GM19025 (cell line): ENCODE measurements around the gene KANSL1.
"Not testable (repeated sequence)": the region's sequence is repeated elsewhere in the genome, so short reads cannot be mapped to it uniquely, and the experiment has no call there.

ENCODE experiments used
- ATAC-seq: cut with Tn5 transposase; IDR thresholded peaks from one replicate; pipeline ENCODE4 v1.9.1; 2021; ENCODE audit warnings: mild to moderate bottlenecking, low read depth, moderate library complexity; ENCODE audit not compliant: unreplicated experiment

KANSL1 gene

DNA sequence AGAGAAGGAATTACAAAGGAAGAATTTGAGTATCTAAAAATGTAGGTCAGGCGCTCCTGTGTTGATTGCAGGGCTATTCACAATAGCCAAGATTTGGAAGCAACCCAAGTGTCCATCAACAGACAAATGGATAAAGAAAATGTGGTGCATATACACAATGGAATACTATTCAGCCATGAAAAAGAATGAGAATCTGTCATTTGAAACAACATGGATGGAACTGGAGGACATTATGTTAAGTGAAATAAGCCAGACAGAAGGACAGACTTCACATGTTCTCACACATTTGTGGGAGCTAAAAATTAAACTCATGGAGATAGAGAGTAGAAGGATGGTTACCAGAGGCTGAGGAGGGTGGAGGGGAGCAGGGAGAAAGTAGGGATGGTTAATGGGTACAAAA lies 187.1 kb downstream of the KANSL1 start:
- not testable (repeated sequence) for ATAC-seq

DNA sequence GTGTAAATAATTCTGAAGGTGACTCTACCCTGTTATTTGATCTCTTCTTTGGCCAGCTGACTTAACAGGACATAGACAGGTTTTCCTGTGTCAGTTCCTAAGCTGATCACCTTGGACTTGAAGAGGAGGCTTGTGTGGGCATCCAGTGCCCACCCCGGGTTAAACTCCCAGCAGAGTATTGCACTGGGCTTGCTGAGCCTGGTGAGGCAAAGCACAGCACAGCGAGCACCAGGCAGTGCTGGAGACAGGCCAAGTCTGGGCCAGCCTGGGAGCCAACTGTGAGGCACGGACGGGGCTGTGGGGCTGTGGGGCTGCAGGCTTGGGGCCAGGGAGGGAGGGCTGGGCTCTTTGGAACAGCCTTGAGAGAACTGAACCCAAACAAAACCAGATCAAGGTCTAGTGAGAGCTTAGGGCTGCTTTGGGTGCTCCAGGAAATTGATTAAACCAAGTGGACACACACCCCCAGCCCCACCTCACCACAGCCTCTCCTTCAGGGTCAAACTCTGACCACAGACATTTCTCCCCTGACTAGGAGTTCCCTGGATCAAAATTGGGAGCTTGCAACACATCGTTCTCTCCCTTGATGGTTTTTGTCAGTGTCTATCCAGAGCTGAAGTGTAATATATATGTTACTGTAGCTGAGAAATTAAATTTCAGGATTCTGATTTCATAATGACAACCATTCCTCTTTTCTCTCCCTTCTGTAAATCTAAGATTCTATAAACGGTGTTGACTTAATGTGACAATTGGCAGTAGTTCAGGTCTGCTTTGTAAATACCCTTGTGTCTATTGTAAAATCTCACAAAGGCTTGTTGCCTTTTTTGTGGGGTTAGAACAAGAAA lies 189.1 kb downstream of the KANSL1 start:
- no peak for ATAC-seq

DNA sequence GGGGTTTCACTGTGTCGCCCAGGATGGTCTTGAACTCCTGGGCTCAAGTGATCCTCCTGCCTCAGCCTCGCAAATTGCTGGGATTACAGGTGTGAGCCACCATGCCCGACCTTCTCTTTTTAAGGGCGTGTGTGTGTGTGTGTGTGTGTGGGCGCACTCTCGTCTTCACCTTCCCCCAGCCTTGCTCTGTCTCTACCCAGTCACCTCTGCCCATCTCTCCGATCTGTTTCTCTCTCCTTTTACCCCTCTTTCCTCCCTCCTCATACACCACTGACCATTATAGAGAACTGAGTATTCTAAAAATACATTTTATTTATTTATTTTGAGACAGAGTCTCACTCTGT lies 190.3 kb downstream of the KANSL1 start:
- no peak for ATAC-seq

DNA sequence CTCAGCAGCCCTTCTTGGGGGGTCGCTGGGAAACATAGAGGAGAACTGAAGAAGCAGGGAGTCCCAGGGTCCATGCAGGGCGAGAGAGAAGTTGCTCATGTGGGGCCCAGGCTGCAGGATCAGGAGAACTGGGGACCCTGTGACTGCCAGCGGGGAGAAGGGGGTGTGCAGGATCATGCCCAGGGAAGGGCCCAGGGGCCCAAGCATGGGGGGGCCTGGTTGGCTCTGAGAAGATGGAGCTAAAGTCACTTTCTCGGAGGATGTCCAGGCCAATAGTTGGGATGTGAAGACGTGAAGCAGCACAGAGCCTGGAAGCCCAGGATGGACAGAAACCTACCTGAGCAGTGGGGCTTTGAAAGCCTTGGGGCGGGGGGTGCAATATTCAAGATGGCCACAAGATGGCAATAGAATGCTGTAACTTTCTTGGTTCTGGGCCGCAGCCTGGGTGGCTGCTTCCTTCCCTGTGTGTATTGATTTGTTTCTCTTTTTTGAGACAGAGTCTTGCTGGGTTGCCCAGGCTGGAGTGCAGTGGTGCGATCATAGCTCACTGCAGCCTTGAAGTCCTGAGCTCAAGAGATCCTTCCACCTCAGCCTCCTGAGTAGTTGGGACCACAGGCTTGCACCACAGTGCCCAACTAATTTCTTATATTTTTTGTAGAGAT lies 190.8 kb downstream of the KANSL1 start:
- peak; percentile 53 for ATAC-seq

DNA sequence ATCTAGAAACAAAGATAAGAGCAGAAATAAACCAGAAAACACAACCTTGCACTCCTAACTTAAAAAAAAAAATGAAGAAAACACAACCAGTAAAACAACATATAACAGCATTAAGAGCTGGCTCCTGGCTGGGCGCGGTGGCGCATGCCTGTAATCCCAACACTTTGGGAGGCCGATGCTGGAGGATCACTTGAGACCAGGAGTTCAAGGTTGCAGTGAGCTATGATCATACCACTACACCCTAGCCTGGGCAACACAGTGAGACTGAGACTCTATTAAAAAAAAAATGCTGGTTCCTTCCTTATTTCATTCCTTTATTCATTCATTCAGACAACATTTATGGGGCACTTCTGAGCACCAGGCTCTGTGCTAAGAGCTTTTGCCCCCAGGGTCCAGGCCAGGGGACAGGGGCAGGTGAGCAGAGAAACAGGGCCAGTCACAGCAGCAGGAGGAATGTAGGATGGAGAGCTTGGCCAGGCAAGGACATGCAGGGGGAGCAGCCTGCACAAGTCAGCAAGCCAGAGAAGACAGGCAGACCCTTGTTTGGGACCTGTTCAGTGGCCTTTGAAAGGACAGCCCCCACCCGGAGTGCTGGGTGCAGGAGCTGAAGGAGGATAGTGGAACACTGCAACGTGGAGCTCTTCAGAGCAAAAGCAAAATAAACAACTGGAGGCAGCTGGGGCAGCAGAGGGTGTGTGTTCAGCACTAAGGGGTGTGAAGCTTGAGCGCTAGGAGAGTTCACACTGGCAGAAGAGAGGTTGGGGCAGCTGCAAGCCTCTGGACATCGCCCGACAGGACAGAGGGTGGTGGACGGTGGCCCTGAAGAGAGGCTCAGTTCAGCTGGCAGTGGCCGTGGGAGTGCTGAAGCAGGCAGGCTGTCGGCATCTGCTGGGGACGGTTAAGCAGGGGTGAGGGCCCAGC lies 191.6 kb downstream of the KANSL1 start:
- ATAC-seq = no peak

DNA sequence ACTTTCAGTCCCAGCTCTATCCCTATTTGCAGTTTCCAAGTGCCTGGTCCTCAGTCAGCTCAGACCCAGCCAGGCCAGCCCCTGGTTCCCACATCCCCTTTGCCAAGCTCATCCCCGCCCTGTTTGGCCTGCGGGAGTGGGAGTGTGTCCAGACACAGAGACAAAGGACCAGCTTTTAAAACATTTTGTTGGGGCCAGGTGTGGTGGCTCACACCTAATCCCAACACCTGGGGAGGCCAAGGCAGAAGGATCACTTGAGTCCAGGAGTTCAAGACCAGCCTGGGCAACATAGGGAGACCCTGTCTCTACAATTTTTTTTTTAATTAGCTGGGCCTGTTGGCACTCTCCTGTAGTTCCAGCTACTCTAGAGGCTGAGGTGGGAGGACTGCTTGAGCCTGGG lies 192.5 kb downstream of the KANSL1 start:
- ATAC-seq = no peak

DNA sequence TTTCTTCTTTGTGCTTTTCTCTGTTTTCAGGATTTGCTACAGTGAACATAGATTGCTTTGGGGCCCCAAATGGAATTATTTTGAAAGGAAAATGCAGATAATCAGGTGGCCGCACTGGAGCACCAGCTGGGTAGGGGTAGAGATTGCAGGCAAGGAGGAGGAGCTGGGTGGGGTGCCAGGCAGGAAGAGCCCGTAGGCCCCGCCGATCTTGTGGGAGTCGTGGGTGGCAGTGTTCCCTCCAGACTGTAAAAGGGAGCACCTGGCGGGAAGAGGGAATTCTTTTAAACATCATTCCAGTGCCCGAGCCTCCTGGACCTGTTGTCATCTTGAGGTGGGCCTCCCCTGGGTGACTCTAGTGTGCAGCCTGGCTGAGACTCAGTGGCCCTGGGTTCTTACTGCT lies 192.9 kb downstream of the KANSL1 start:
- ATAC-seq = no peak

DNA sequence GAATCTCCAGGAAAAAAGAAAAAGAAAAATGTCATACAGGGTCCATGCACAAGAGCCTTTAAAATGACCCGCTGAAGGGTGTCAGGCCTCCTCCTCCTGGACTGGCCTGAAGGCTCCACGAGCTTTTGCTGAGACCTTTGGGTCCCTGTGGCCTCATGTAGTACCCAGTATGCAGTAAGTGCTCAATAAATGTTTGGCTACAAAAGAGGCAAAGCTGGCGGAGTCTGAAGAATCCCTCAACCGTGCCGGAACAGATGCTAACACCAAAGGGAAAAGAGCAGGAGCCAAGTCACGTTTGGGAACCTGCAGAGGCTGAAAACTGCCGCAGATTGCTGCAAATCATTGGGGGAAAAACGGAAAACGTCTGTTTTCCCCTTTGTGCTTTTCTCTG lies 193.3 kb downstream of the KANSL1 start:
- ATAC-seq = no peak

DNA sequence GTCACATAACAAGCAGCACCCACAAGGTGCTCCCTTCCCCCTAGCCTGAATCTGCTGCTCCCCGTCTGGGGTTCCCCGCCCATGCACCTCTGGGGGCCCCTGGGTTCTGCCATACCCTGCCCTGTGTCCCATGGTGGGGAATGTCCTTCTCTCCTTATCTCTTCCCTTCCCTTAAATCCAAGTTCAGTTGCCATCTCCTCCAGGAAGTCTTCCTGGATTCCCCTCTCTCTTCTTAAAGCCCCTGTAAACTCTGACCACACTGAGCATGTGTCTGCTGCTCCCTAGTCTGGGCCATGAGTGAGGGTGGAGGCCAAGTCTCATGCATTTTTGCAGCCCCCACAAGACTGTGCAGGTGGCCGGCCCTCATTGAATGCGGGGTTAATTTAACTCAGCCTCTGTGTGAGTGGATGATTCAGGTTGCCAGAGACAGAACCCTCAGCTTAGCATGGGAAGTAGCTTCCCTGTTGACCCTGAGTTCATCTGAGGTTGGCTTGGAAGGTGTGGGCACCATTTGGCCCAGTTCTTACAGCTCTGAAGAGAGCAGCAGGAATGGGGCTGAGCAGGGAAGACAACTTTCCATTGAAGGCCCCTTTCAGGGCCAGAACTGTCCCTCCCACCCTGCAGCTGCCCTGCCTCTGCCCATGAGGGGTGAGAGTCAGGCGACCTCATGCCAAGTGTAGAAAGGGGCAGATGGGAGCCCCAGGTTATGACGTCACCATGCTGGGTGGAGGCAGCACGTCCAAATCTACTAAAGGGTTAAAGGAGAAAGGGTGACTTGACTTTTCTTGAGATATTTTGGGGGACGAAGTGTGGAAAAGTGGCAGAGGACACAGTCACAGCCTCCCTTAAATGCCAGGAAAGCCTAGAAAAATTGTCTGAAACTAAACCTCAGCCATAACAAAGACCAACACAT lies 194.0 kb downstream of the KANSL1 start, which contains the start of gene STH:
TSS of gene STH (plus strand) at position 264 of the 913 bp plus-strand sequence. CDS start at position 294, 30 bp downstream.
- no peak for ATAC-seq

DNA sequence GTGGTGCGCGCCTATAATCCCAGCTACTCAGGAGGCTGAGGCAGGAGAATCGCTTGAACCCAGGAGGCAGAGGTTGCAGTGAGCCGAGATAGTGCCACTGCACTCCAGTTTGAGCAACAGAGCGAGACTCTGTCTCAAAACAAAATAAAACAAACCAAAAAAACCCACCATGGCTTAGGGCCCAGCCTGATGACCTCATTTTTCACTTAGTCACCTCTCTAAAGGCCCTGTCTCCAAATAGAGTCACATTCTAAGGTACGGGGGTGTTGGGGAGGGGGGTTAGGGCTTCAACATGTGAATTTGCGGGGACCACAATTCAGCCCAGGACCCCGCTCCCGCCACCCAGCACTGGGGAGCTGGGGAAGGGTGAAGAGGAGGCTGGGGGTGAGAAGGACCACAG lies 195.6 kb downstream of the KANSL1 start:
- ATAC-seq = no peak

DNA sequence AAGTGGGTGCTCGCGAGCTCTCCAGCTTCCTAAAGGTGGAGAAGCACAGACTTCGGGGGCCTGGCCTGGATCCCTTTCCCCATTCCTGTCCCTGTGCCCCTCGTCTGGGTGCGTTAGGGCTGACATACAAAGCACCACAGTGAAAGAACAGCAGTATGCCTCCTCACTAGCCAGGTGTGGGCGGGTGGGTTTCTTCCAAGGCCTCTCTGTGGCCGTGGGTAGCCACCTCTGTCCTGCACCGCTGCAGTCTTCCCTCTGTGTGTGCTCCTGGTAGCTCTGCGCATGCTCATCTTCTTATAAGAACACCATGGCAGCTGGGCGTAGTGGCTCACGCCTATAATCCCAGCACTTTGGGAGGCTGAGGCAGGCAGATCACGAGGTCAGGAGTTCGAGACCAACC lies 196.1 kb downstream of the KANSL1 start:
- no peak for ATAC-seq

DNA sequence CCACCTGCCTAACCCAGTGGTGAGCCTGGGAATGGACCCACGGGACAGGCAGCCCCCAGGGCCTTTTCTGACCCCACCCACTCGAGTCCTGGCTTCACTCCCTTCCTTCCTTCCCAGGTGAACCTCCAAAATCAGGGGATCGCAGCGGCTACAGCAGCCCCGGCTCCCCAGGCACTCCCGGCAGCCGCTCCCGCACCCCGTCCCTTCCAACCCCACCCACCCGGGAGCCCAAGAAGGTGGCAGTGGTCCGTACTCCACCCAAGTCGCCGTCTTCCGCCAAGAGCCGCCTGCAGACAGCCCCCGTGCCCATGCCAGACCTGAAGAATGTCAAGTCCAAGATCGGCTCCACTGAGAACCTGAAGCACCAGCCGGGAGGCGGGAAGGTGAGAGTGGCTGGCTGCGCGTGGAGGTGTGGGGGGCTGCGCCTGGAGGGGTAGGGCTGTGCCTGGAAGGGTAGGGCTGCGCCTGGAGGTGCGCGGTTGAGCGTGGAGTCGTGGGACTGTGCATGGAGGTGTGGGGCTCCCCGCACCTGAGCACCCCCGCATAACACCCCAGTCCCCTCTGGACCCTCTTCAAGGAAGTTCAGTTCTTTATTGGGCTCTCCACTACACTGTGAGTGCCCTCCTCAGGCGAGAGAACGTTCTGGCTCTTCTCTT lies 196.8 kb downstream of the KANSL1 start:
- ATAC-seq = no peak

DNA sequence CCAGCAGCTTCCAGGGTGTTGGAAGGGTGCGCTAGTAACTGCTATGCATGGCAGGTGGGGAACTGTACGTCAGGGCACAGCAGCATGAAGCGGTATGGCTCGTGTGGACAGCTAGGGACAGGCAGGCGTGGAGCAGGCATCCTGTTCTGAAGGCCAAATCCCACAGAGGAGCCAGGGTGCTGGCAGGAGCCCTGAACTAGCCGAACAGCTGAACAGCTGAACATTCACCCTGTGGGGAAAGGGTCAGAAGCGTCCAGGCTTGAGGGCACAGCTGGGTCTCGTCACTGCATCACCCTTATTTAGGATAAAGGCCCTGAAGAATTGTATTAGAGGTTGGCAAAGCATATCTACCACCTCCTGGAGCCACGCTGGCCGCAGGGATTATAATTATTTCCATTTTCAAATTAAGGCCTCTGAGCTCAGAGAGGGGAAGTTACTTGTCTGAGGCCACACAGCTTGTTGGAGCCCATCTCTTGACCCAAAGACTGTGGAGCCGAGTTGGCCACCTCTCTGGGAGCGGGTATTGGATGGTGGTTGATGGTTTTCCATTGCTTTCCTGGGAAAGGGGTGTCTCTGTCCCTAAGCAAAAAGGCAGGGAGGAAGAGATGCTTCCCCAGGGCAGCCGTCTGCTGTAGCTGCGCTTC lies 197.5 kb downstream of the KANSL1 start:
- no peak for ATAC-seq

DNA sequence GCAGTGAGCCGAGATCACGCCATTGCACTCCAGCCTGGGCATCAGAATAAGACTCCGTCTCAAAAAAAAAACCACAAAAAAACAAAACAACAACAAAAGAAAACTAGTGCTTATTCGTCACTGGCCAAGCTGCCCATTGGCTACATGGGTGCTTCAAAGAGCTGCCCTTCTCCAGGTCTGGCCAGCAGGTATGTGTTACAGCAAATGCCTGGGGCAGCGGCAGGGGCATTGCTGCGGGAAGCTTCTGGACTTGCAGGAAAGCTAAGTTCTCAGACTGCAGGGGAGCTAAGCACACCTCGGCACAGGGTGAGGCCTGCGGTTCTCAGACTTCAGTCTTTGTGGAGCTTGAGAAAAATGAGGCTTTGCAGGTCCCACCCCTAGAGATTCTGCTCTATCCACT lies 198.2 kb downstream of the KANSL1 start:
- no peak for ATAC-seq

DNA sequence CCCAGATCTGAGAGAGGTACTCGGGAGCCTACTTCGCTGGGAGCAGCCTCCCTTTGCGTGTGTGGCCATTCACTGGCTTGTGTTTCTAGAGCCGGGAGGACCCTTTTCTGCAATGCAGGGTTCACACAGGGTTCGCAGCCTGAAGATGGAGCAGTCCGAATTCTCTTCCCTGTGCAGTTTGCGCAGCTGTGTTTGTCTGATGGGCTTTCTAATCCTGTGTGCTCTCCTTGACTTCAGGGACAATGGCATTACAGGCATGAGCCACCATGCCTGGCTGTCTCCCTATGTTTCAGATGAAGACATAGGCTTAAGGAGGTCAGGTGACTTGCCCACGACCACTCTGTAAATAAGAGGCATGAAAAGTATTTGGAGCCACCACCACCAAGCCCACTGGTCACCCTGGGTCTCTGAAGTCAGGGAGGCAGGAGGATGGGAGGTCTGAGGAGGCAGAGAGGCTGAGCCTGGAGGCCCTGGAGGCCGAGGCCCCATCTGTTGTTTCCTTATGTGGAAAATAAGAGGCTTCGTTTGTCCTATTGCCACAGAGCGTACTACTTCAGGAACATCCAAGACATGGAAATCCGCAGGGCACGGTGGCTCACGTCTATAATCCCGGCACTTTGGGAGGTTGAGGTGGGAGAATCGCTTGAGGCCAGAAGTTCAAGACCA lies 199.1 kb downstream of the KANSL1 start:
- ATAC-seq = no peak

DNA sequence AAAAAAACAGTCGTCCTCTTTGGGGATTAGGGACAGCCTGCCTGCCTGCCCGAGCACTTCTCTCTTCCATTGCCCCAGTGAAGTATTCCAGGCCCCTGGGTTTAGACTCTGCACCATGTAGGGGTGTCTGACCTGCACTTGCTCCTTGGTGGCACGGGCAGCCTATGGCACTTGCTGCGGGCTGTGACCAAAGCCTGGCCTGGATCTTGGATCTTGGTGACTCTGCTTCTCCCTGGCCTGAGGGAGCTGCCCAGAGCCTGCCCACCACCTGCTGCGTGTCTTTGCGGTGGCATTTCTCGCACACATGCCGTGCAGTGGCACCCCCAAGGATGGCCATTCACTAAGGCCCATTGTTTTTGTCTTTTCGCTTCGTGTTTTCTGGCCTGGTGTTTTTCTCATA lies 200.3 kb downstream of the KANSL1 start:
- ATAC-seq = no peak

DNA sequence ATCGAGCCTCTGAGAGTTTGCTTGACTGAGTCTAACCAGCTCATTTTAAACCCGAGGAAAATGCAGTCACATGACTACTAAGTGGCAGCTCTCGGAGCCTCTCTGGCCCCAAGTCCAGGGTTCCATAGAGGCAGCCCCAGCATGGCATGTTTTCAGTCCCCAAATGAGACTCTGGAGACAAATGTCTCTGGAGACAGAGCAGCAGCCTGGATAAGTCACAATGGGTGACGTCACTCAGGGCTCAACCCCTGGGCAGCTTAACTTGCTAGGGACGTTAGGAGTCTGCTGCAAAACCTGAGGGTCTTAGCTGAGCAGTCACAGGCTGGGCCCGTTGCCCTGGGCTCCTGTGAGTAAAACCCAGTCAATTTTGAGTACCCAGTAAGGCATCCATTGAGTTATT lies 201.1 kb downstream of the KANSL1 start:
- ATAC-seq = no peak

DNA sequence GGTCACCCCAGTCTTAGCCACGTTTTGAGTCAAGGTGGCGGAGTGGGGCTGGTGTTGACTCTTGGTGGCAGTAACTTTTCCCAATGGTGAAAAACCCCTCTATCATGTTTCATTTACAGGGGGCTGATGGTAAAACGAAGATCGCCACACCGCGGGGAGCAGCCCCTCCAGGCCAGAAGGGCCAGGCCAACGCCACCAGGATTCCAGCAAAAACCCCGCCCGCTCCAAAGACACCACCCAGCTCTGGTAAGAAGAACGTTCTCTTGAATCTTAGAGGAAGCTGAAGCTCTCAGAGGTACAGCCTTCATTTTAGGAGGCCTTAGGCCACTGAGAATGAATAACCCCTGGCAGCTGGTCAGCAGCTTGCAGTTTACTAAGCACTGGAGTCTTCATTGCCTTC lies 201.9 kb downstream of the KANSL1 start:
- ATAC-seq = no peak

DNA sequence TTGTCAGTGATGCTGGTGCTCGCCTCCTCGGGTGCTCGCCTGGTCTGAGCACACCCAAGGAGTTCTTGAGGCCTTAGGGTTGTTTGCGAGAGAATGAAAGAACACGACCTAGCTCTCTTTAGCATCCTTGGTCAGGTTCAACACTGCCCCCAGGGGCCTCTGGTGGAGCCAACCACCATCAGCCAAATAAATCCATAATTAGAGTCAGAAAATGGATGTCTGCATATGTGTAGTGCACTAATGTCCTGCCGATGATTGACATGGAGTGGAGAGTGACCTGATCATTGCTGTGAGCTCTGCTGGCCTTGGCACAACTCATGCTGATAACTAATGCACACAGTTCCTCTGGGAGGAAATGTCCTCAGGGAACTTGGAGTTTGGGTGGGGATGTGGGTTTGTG lies 202.3 kb downstream of the KANSL1 start:
- ATAC-seq = no peak
